ENCODE results near the gene ARHGEF4.

The ARHGEF4 gene

GRCh38 chr2:131011486-131011885, 174.8 kb downstream of the ARHGEF4 start:
- in situ Hi-C loops (cut with MboI; ENCODE audit: low pct_unique_long_range_greater_than_20kb, low sequenced_read_pairs, unreplicated experiment) = no loop called here
- TF ChIP-seq CTCF (IDR thresholded peaks at IDR 0.05; ENCODE audit: extremely low read depth, insufficient read depth, missing control alignments) = no peak
- DNase-seq (ENCODE audit: low spot score) = no peak

GRCh38 chr2:131014141-131014540, 177.4 kb downstream of the ARHGEF4 start:
- no peak for TF ChIP-seq CTCF (IDR thresholded peaks at IDR 0.05; ENCODE audit: extremely low read depth, insufficient read depth, missing control alignments)
- in situ Hi-C loops (cut with MboI; ENCODE audit: low pct_unique_long_range_greater_than_20kb, low sequenced_read_pairs, unreplicated experiment) = no loop called here
- DNase-seq (ENCODE audit: low spot score) = no peak

GRCh38 chr2:131015764-131016163, 179.1 kb downstream of the ARHGEF4 start:
- TF ChIP-seq CTCF (IDR thresholded peaks at IDR 0.05; ENCODE audit: extremely low read depth, insufficient read depth, missing control alignments) = no peak
- in situ Hi-C loops (cut with MboI; ENCODE audit: low pct_unique_long_range_greater_than_20kb, low sequenced_read_pairs, unreplicated experiment) = no loop called here
- no peak for DNase-seq (ENCODE audit: low spot score)

- no peak for TF ChIP-seq CTCF (IDR thresholded peaks at IDR 0.05; ENCODE audit: extremely low read depth, insufficient read depth, missing control alignments)
- in situ Hi-C loops (cut with MboI; ENCODE audit: low pct_unique_long_range_greater_than_20kb, low sequenced_read_pairs, unreplicated experiment) = no loop called here
- no peak for DNase-seq (ENCODE audit: low spot score)
Measured at GRCh38 chr2:131016826-131017741, 180.4 kb downstream of the ARHGEF4 start.

GRCh38 chr2:131022731-131023130, 186.0 kb downstream of the ARHGEF4 start:
- no peak for TF ChIP-seq CTCF (IDR thresholded peaks at IDR 0.05; ENCODE audit: extremely low read depth, insufficient read depth, missing control alignments)
- in situ Hi-C loops (cut with MboI; ENCODE audit: low pct_unique_long_range_greater_than_20kb, low sequenced_read_pairs, unreplicated experiment) = no loop called here
- no peak for DNase-seq (ENCODE audit: low spot score)

GRCh38 chr2:131023758-131024157, 187.0 kb downstream of the ARHGEF4 start:
- no peak for DNase-seq (ENCODE audit: low spot score)
- no peak for TF ChIP-seq CTCF (IDR thresholded peaks at IDR 0.05; ENCODE audit: extremely low read depth, insufficient read depth, missing control alignments)
- in situ Hi-C loops (cut with MboI; ENCODE audit: low pct_unique_long_range_greater_than_20kb, low sequenced_read_pairs, unreplicated experiment) = no loop called here
